Keratinocyte (primary cell): ENCODE data around the gene HTRA3.

Experiments used
- CTCF ChIP-seq, 3 experiments: IDR thresholded peaks in 1 of 3; conservative IDR thresholded peaks in 1 of 3; optimal IDR thresholded peaks in 1 of 3; 2 replicates in 2 of 3; 3 replicates in 1 of 3; pipeline versions ENCODE3 to v1.5.1; 2011; ENCODE audit warnings: low read length in 3 of 3, mild to moderate bottlenecking in 3 of 3, moderate library complexity in 2 of 3, control low read depth in 1 of 3, inconsistent platforms in 1 of 3; ENCODE audit not compliant: insufficient read depth in 2 of 3; ENCODE audit errors: extremely low read depth in 1 of 3
- EZH2 ChIP-seq: IDR thresholded peaks from one replicate; pipeline ENCODE4 v1.6.1; 2012; ENCODE audit warnings: inconsistent platforms, mild to moderate bottlenecking, low read length, moderate library complexity

- no peak for TF ChIP-seq CTCF (optimal IDR thresholded peaks at IDR 0.05 in 1 of 3, IDR thresholded peaks at IDR 0.05 in 1 of 3, conservative IDR thresholded peaks at IDR 0.05 in 1 of 3; ENCODE audit: extremely low read depth in 1 of 3, insufficient read depth in 2 of 3, low read length in 3 of 3)
- no peak for TF ChIP-seq EZH2
Measured at GRCh38 chr4:8308144-8308543, 38.6 kb downstream of the HTRA3 start.
